ENCODE results near the gene KCNIP1. TPM values are rescaled to one million over a fixed set of nuclear protein-coding genes. Genes with fewer than 3 reads are reported as not detected.

The KCNIP1 gene
- total RNA-seq, 1 experiment from 2014 or later = not detected

GRCh38 chr5:170655920-170656319 is 152.1 kb downstream of the KCNIP1 start:
- Histone ChIP-seq H3K79me2 (ENCODE audit: insufficient read depth, low read length) (no peaks in the 10 kb centered on the region), H3K4me3 (replicated peaks in 1 of 2; ENCODE audit: low read depth in 1 of 2, low read length in 2 of 2) (no peak overlapping the region), H3K9ac (ENCODE audit: low read length) (no peak overlapping the region), H3K9me2 (ENCODE audit: insufficient read depth) (no peaks in the 10 kb centered on the region), H3K36me3 (ENCODE audit: control insufficient read depth in 1 of 2, insufficient read depth in 2 of 2, low read length in 2 of 2) (no peaks in the 10 kb centered on the region), H3K4me1 (ENCODE audit: control insufficient read depth in 1 of 2, insufficient read depth in 2 of 2, low read length in 2 of 2) (no peaks in the 10 kb centered on the region), H3K9me3 (ENCODE audit: control insufficient read depth in 1 of 2, insufficient read depth in 1 of 2, low read depth in 1 of 2, low read length in 2 of 2) (no peaks in the 10 kb centered on the region), H4K20me1 (ENCODE audit: insufficient read depth) (no peaks in the 10 kb centered on the region), H3K4me2 (ENCODE audit: low read length) (no peak overlapping the region), H2AFZ (ENCODE audit: low read depth, low read length, poor library complexity, severe bottlenecking) (no peak overlapping the region), H3K27ac (ENCODE audit: low read depth, low read length) (no peak overlapping the region), H3K27me3 (ENCODE audit: insufficient read depth, low read length) (peaks cover 11% of the 10 kb centered on the region; the same call in 1 of the 2 replicates)
- ChIA-PET CTCF (no interaction called here), RAD21 (ENCODE audit: low non-redundant PET in 1 of 2, low total read pairs in 2 of 2, uncharacterized antibody in 2 of 2, unreplicated experiment in 2 of 2) (no interaction called here), POLR2A (no interaction called here)
- ATAC-seq (no peak), DNase-seq (ENCODE audit: low read depth, low spot score) (no peak)
- no TSS peak for BruUV-seq (replicated peaks)
- no peak for TF ChIP-seq ZNF274 (IDR thresholded peaks at IDR 0.05; ENCODE audit: low read depth, low read length)
- no peak for TF ChIP-seq EZH2phosphoT487 (IDR thresholded peaks at IDR 0.05; ENCODE audit: borderline replicate concordance)
- TF ChIP-seq SP1 (IDR thresholded peaks at IDR 0.05; ENCODE audit: low read depth) = no peak
- no peak for TF ChIP-seq EGR1 (IDR thresholded peaks at IDR 0.05; ENCODE audit: low read depth)
- TF ChIP-seq, protein P1, sequence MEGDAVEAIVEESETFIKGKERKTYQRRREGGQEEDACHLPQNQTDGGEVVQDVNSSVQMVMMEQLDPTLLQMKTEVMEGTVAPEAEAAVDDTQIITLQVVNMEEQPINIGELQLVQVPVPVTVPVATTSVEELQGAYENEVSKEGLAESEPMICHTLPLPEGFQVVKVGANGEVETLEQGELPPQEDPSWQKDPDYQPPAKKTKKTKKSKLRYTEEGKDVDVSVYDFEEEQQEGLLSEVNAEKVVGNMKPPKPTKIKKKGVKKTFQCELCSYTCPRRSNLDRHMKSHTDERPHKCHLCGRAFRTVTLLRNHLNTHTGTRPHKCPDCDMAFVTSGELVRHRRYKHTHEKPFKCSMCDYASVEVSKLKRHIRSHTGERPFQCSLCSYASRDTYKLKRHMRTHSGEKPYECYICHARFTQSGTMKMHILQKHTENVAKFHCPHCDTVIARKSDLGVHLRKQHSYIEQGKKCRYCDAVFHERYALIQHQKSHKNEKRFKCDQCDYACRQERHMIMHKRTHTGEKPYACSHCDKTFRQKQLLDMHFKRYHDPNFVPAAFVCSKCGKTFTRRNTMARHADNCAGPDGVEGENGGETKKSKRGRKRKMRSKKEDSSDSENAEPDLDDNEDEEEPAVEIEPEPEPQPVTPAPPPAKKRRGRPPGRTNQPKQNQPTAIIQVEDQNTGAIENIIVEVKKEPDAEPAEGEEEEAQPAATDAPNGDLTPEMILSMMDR (IDR thresholded peaks at IDR 0.05 in 2 of 3, conservative IDR thresholded peaks at IDR 0.05 in 1 of 3; ENCODE audit: borderline replicate concordance in 1 of 3, insufficient read depth in 1 of 3, low read depth in 2 of 3, low read length in 2 of 3) = no peak
- TF ChIP-seq YY1 (IDR thresholded peaks at IDR 0.05; ENCODE audit: extremely low read depth, insufficient replicate concordance, low read depth, low read length) = no peak
- TF ChIP-seq ELF1 (IDR thresholded peaks at IDR 0.05; ENCODE audit: borderline replicate concordance, low read depth) = no peak
- TF ChIP-seq CEBPB (IDR thresholded peaks at IDR 0.05; ENCODE audit: low read depth) = no peak
- TF ChIP-seq CBX3 (IDR thresholded peaks at IDR 0.05; ENCODE audit: low read depth) = no peak
- no peak for TF ChIP-seq REST (IDR thresholded peaks at IDR 0.05; ENCODE audit: low read depth)
- no peak for TF ChIP-seq MAX (IDR thresholded peaks at IDR 0.05)
- intact Hi-C loops (cut with micrococcal nuclease) = no loop called here
